H1 (cell line): ENCODE measurements around the gene SHROOM3.

ENCODE experiments used
- FOSL1 ChIP-seq: IDR thresholded peaks from 2 replicates; pipeline ENCODE4 v1.6.1; 2011; ENCODE audit warnings: mild to moderate bottlenecking, low read depth, low read length, moderate library complexity; ENCODE audit not compliant: insufficient read depth
- POLR2A ChIP-seq, 2 experiments: IDR thresholded peaks; 1 replicate in 1 of 2; 2 replicates in 1 of 2; pipeline ENCODE4 v1.6.1; 2011; ENCODE audit warnings: low read depth in 2 of 2, low read length in 2 of 2, mild to moderate bottlenecking in 2 of 2; ENCODE audit errors: control extremely low read depth in 1 of 2

DNA sequence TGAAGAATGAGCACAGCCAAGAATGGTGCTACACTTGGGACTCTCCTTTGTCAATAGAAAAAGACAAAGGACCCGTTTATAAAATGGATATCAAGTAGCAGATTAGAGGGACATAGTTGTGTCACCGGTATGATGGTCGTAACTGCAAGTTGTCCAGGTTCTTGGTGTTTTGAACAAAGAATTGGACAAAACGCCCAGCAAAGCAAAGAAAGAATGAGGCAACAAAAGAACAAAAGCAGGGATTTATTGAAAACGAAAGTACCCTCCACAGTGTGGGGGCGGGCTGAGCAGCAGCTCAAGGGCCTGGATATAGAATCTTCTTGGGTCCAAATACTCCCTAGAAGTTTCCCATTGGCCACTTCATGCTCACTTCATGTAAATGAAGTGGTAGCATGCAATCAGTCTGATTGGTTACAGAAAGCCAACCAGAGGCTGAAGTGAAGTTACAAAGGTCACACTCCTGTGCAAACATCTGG lies 54.7 kb downstream of the SHROOM3 start:
- TF ChIP-seq POLR2A (IDR thresholded peaks at IDR 0.05; ENCODE audit: control extremely low read depth in 1 of 2, low read depth in 2 of 2, low read length in 2 of 2) (no peak), FOSL1 (no peak)
